SW 1271 (cell line): ENCODE measurements around the gene PROKR2.

Experiments
- DNase-seq, 2 experiments: peaks; one replicate each; lab custom pipeline; 2025; lab: John Stamatoyannopoulos, UW

PROKR2 gene

GRCh38 chr20:5316188-5317158 is at the start of gene PROKR2:
Gene PROKR2, minus strand, starts transcription at chr20:5316954. Its CDS starts 2,585 bp downstream, at chr20:5314369.
- peak; percentile 29 to 36 for DNase-seq

- no peak for DNase-seq
These were observed 48.3 kb upstream of the PROKR2 start for GRCh38 chr20:5364997-5365597.

GRCh38 chr20:5364136-5364821 is 47.5 kb upstream of the PROKR2 start:
- no peak for DNase-seq

GRCh38 chr20:5362771-5363170 is 46.0 kb upstream of the PROKR2 start:
- no peak for DNase-seq

- DNase-seq: no peak
These were observed 44.4 kb upstream of the PROKR2 start for GRCh38 chr20:5361176-5361575.

- DNase-seq: no peak
These were observed 41.2 kb upstream of the PROKR2 start for GRCh38 chr20:5357946-5358345.

- no peak for DNase-seq
These were observed 40.2 kb upstream of the PROKR2 start for GRCh38 chr20:5356941-5357340.

- no peak for DNase-seq
These were observed 38.1 kb upstream of the PROKR2 start for GRCh38 chr20:5354901-5355300.

- peak; percentile 42 to 75 for DNase-seq
These were observed 37.1 kb upstream of the PROKR2 start for GRCh38 chr20:5353624-5354496.

DNA sequence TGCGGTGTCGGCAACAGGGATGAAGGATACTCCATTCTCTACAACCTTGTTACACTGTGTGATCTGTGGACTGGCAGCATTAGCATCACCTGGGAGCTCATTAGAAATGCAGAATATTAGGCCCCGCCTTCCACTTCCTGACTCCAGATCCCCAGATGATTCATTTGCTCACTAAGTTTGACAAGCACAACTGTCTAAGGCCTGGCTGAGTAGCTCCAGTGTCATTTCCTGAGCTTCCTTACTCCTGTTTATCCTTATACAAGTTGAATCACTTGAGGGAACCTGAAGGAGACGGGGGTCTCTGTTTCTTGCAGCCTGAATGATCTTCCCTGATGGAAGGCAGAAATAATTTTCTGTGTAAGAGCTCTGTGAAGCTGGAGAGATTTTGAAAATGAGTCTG is 32.7 kb upstream of the PROKR2 start:
- no peak for DNase-seq

GRCh38 chr20:5342021-5342420 is 25.3 kb upstream of the PROKR2 start:
- DNase-seq: no peak

- no peak for DNase-seq
These were observed 14.6 kb upstream of the PROKR2 start for GRCh38 chr20:5331340-5331739.

DNA sequence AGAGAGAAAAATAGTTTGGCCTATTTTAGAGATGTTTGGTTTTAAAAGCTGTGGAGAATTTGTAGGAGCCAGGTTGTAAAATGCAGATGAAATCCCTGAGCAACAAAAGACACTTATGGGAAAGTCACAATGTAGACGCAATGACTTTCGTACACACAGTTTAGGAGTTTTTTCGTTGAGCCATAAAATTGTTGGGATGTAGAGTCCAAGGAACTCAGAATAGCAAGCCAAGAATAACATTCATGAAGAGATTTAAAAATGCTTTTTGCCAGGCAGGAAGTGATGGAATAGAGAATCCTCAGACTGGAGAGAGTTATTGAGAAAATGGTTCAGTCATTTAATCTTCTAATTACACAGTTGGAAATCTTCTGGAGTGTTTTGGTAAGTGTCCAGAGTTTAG is 11.5 kb upstream of the PROKR2 start:
- DNase-seq: no peak

GRCh38 chr20:5327356-5327755 is 10.6 kb upstream of the PROKR2 start:
- no peak for DNase-seq

DNA sequence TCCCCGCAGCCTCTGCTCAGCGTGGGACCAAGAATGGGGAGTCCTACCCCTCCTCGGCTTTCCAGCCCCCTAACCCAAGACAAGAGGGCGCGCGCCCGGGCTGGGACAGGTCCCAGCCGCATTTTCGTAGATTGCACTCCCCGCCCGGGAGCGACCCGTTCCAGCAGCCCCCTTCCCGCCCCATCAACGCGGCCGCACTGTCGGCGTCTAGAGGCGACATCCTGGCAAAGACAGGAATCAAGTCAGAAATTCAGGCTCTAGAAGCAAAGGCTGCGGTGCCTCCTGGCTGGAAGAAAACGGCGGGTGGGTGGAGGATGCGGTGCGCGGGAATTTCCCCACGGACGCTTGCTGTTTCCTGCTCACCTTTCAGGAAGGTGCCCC is 957 bp downstream of the PROKR2 start:
- no peak for DNase-seq

DNA sequence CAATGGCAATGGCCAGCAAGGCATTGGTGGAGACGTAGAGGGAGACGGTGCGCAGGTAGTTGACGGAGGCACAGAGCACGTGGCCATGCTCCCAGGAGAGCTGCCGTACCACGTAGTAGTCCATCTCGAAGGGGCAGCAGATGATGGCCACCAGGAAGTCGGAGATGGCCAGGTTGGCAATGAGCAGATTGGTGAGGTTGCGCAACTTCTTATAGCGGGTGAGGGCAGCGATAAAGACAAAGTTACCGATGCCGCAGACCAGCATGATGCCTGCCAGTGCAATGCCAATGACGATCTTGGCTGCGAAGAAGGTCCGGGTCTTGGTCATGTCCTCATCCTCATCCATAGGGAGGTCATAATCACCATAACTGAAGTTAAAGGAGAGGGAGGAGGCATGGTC is 2.8 kb downstream of the PROKR2 start:
- no peak for DNase-seq

- DNase-seq: no peak
These were observed 4.2 kb downstream of the PROKR2 start for GRCh38 chr20:5312518-5312917.

DNA sequence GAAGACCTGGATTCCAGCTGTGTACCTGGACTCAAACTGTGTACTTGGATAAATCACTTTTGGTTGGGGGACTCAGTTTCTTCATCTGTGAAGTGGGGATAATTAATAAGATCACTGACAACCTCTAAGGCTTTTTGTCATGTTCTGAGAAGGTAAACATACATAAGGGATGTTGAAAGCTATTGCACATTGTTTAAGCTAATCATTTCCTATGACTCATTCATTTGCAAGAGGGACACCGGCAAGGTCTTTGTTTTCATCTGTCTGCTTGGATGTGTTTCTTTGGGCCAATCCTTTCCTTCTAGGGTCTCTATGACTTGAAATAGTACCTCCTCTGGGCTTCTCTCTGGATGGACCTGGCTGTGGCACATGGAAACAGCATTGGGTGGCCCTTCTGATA is 6.8 kb downstream of the PROKR2 start:
- no peak for DNase-seq

DNA sequence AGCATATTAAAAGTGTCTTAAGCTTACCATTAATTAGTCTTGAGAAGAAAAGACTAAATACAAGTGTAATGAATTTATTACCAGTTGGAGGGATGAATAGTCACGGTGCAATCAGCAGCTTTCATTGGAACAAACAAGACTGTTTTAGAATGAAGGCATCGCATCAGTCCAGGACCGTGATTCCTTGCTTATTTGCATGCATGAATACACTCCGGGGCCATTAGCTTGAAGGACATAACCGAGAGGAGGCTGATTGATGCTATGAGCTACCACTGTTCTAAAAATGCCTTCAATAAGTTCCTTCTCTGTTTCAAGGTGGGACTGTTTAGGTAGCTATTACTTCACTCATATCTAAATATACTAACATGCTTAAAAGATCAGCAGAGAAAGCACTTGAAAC is 17.9 kb downstream of the PROKR2 start:
- DNase-seq: no peak

- DNase-seq: no peak
These were observed 19.3 kb downstream of the PROKR2 start for GRCh38 chr20:5297280-5298004.

GRCh38 chr20:5290596-5290995 is 26.2 kb downstream of the PROKR2 start:
- DNase-seq: no peak
